CD4-positive, alpha-beta T cell treated with Interleukin-4 for 1 hour (primary cell): ENCODE data around the gene NR2F6.
"Not testable (repeated sequence)": the region's sequence is repeated elsewhere in the genome, so short reads cannot be mapped to it uniquely, and the experiment has no call there.

Experiments used
- DNase-seq, 2 donors: peaks; one replicate each; pipeline ENCODE4 v3.0.0-alpha.2; 2020 to 2022

NR2F6 gene

DNA sequence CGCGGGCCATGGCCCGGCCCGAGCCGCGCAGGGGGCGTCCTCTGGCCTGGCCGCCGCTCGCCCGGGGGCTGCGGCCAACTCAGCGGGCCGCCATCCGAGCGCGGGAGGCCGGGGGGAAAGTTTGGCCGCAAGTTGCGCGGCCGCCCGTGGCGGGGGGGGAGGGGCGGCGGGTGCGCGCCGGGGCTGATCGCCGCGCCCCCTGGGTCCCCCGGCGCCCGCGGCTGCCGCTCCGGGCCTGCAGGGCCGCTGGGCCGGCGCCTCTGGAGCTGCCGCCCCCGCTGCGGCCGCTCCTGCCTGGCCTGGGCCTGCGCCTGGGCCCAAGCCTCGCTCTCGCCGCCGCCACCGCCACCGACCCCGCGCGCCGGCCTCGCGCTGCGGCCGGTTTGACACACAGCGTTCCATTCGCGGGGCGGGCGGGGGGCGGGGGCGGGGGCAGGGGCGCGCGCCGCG lies at the start of gene NR2F6:
Gene NR2F6 (minus strand): TSS at position 385 of the 450 bp plus-strand sequence. CDS start 699 bp downstream, outside the sequence.
- no peak for DNase-seq

DNA sequence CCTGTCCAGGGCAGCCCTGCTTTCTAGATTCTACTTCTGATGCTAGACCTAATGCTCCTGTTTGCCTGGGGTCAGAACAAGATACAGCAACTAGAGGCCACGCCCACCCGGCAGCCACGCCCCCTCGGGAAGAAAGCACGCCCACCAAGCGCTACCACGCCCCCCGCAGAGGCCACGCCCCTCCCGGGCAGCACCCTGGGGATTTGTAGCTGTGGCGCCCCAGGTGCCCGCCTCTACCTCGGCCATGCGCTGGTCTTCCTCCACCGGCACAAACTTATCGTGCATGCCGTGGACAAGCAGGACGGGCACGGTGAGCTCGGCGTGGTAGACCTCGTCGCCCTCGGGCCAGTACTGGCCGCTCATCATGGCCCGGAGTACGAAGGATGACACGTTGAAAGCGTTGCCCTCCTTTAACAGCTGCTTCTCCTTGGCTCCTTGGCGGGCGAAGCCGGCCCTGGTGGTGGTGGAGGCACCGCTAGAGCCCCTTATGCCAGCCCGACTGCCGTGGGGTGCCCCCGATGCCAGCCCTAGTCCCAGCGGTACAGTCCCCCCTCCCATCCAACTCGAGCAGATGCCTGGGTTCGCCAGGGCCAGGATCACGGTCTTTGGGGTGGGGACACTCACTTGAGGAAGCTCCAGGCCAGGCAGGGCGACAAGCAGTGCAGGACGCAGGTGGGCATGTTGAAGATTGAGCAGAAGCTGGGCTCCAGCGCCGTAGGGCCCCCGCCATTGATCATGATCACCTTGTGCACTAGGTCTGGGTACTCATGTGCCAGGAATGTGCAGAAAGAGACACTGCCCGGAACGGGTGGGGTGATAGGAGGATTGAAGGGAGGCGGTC lies 48.6 kb upstream of the NR2F6 start:
- peak; percentile 41 to 58 for DNase-seq

DNA sequence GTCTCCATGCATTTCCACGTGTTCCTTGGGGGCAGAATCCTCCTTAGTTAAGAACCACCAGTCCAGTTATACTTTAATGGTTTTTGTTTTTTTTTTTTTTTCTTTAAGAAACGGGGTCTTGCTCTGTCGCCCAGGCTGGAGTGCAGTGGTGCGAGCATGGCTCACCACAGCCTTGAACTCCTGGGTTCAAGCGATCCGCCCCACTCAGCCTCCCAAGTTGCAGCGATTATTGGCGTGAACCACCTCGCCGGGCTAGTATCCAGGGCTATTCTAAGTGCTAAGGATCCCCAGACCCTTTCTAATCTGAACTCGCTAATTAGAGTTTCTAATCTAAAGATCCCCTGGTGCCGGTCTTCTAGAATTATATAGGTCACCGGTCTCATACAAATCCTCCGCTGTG lies 47.9 kb upstream of the NR2F6 start:
- DNase-seq, result no peak

DNA sequence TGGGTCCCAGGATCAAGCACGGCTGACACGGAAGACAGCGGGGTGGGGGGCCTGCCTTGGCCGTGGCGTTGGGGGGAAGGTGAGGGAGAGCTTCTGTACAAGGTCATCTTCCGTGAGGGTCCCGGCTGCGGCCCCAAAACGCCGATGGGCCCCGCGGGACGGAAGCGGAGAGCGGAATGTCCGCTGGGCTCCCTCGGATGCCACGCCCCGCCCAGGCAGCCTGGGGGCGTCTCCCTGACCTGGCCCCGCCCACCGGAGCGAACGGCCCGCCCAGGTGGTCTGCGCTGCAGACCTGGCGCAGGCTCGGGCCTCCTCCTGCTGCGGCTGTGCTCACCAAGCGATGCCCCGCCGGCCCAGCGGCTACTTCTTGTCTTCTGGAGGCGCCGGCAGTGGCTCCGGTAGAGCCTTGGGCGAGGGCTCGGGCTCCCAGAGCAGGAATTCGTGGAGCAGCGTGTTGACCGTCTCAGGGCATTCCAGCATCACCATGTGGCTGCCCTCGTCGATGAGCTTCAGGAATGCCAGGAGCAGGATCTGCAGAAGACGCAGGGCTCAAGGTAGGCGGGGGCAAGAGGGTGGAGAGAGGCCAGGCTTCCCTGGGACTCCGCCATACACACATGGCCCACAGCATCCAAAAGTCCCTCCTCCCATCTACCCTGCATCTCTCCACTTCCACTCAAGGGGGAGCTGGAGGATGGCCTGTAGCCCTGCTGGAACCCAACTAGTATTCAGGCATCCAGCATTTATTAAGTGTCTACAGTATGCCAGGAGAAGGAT lies 46.8 kb upstream of the NR2F6 start:
- DNase-seq, result peak; percentile 84 to 88

DNA sequence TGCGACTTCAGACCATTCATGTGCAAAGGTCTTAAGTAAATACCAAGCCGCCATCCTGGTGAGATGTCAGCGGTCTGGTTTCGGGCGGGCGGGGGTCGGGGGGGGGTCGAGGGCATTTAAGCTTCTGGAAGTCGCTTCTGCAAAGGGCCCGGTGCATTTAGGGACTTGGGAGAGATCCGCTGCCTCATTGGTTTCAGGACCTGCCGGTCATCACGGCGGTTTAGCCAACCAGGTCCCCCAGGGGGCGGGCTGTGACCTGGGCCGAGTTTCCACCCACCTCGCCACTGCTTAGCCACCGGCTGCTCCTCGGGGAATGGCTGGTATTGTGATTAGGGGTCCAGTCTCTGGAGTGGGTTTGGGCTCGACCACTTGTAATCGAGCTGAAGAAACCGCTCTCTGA lies 43.8 kb upstream of the NR2F6 start:
- peak; percentile 39 to 64 for DNase-seq

DNA sequence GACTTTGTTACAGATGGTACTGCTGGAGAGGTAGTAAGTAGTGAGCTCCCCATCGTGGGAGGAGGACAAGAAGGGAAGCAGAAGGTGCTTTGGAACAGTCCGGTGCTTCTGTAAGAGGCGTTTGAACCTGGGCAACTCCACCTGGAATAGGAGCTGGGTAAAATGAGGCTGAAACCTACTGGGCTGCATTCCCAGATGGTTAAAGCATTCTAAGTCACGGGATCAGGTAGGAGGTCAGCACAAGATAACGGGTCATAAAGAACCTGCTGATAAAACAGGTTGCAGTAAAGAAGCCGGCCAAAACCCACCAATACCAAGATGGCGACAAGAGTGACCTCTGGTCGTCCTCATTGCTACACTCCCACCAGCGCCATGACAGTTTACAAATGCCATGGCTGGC lies 41.0 kb upstream of the NR2F6 start:
- no peak for DNase-seq

DNA sequence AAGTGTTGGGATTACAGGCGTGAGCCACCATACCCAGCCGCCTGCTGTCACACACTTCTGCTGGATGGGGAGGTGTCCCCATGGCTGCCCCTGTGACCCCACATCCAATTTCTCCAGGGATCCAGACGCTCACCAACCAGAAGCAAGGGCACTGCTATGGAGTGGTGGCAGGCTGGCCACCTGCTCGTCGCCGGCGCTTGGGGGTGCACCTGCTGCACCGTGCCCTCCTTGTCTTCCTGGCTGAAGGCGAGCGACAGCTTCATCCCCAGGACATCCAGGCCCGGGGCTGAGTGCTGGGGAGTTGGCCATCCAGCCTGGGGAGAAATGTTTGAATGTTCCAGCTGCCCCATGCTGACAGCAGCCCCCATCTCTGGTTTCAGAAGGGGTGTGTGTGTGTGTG lies 40.5 kb upstream of the NR2F6 start:
- DNase-seq, result no peak

DNA sequence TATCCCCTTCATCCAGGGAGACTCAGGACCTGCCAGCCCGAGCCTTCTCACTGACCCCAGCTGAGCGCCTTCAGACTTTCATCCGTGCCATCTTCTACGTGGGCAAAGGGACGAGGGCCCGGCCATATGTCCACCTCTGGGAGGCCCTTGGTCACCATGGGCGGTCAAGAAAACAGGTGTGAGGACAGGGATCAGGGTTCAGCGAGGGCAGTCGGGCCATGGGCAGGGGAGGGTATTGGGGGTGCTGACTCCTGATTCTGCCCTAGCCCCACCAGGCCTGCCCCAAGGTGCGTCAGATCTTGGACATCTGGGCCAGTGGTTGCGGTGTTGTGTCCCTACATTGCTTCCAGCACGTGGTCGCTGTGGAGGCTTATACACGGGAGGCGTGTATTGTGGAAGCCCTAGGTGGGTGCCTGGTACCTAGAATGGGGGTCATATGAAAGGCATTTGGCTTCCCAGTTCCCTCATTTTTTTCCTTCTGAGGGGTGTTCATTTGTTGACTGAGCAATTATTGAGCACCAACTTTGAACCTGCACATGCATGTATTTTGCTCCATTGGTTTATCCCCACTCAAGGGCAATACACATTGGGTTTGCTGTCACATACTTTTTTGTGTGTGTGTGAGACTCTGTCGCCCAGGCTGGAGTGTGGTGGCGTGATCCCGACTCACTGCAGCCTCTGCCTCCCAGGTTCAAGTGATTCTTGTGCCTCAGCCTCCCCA lies 39.9 kb upstream of the NR2F6 start:
- no peak for DNase-seq

DNA sequence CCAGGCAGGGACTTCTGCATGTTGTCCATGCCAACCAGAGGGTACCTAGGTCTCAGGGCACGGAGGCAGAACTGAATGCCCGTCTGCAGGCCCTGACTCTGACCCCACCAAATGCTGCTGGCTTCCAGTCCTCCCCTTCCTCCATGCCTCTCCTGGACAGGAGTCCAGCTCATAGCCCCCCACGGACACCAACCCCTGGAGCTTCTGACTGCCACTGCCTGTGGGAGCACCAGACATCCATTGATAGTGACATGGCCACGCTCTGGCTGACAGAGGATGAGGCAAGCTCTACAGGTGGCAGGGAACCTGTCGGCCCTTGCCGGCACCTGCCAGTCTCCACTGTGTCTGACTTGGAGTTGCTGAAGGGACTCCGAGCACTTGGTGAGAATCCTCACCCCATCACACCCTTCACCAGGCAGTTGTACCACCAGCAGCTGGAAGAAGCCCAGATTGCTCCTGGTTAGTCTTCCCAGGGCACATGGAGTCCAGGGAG lies 37.8 kb upstream of the NR2F6 start:
- no peak for DNase-seq

DNA sequence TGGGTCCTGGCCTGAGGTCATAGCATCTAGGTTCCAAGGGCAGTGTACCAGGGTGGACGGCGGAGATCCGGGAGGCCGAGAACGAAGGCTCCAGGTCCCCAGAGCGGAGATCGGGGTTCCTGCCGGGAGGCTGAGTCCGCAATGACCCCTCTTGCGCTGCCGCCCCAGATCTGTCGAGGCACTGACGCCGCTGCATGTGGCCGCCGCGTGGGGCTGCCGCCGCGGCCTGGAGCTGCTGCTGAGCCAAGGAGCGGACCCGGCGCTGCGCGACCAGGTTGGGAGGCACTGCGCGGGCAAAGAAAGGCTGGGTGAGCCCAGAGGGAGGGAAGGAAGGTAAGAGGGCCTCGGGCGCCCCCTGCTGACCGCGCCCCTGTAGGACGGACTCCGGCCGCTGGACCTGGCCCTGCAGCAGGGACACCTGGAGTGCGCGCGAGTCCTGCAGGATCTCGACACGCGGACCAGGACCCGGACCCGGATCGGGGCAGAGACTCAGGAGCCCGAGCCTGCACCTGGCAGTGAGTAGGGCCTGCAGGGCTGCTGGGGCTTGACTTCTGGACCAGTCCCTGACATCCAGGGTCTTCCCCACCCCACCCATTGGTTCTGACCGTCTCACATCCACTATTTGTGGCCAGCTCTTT lies 36.9 kb upstream of the NR2F6 start:
- peak; percentile 80 to 82 for DNase-seq

DNA sequence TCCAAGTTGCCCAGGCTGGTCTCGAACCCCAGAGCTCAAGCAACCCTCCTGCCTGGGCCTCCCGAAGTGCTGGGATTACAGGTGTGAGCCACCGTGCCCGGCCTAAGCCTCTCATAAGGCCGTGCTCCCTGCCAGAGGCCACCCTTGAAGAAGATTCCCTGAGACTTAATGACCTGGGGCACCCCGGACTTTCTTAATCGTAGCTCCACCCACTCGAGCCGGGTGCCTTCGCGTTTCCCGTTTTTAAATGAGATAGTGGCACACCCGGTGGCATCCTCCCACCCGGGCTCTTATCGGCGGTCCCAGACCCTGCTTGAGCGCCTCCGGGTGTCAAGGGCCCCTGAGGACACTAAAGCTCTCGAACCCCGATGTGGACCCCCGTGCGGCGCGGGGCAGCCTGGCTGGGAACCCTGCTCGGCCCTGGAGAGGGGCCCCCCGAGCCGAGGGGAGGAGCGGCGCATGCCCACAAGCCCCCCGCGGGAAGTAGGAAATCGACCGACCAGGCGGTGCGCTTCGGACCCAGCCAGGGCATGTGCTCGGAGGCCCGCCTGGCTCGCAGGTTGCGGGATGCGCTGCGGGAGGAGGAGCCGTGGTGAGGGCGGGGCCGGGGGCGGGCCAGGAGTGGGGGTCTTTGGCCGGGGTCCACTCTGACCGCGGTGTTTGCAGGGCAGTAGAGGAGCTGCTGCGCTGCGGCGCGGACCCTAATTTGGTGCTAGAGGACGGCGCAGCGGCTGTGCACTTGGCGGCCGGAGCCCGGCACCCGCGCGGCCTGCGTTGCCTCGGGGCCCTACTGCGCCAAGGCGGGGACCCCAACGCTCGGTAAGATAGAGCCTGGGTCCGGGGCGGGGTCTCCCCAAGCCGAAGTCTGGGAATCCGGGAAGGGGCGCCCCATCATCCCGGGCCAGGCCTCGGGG lies 35.9 kb upstream of the NR2F6 start, which contains the start of gene ANKLE1:
Gene ANKLE1 (plus strand): TSS at position 511 of the 914 bp plus-strand sequence. CDS start 20 bp downstream, at position 531.
- DNase-seq, result peak; percentile 25 to 57

DNA sequence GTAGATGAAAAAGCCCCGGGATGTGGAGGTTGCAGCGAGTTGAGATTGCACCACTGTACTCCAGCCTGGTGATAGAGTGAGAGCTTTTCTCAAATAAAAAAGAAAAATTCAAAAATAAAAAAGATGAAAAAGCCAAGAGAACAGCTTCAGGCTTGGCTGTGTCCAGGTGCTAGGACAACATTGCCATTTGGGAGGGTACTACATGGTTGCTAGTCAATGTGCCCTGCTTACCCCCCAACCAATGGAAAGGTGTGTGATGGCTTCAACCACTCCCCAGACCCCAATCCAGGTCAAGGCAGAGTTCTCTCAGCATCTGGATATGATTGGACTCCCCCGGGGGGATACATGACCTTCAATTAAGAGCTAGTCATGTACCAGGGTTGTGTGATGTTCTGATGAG lies 33.7 kb upstream of the NR2F6 start:
- DNase-seq, result no peak

DNA sequence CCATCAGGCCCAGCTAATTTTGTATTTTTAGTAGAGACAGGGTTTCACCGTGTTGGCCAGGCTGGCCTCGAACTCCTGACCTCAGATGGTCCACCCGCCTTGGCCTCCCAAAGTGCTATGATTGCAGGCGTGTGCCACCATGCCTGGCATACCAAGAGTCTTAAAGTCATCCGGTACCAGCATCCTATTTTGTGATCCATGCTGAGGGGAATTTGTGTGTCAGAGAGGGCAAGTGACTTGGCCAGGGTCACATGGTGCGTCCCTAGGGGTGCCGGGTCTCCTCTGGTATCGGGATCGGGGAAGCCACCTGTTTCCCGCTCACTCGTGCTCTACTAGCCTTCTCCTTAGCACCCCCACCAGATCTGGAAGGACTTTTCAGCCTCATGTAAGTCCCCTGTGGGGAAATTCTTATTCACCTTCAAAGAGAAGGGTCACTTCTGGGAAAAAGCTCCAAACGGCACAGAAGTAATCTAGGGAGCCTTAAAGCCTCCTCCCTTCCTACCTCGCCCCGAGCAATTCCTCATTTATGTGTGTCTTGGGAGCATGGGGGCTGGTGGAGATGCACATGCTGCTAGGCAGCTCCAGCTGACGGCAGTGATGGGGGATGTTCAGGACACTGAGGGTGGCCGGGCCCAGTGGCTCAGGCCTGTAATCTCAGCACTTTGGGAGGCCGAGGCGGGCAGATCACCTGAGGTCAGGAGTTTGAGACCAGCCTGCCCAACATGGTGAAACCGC lies 29.9 kb upstream of the NR2F6 start:
- DNase-seq, result no peak

DNA sequence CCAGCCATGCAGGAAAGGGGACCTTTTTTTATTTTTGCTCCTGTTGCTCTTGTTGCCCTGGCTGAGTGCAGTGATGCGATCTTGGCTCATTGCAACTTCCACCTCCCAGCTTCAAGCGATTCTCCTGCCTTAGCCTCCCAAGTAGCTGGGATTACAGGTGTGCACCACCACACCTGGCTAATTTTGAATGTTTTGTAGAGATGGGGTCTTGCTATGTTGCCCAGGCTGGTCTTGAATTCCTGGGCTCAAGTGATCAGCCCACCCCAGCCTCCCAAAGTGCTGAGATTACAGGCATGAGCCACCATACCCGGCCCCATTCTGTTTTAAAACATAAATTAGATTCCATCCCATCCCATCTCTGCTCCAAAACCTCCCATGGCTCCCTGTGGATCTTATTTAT lies 29.2 kb upstream of the NR2F6 start:
- not testable (repeated sequence) for DNase-seq

DNA sequence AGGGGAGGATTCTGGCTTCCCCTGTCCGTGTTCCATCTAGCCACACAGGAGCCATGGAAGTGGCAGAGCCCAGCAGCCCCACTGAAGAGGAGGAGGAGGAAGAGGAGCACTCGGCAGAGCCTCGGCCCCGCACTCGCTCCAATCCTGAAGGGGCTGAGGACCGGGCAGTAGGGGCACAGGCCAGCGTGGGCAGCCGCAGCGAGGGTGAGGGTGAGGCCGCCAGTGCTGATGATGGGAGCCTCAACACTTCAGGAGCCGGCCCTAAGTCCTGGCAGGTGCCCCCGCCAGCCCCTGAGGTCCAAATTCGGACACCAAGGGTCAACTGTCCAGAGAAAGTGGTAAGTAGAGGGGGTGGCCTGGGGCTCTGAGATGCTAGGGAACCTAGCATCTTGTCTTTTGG lies 23.0 kb upstream of the NR2F6 start:
- no peak for DNase-seq

DNA sequence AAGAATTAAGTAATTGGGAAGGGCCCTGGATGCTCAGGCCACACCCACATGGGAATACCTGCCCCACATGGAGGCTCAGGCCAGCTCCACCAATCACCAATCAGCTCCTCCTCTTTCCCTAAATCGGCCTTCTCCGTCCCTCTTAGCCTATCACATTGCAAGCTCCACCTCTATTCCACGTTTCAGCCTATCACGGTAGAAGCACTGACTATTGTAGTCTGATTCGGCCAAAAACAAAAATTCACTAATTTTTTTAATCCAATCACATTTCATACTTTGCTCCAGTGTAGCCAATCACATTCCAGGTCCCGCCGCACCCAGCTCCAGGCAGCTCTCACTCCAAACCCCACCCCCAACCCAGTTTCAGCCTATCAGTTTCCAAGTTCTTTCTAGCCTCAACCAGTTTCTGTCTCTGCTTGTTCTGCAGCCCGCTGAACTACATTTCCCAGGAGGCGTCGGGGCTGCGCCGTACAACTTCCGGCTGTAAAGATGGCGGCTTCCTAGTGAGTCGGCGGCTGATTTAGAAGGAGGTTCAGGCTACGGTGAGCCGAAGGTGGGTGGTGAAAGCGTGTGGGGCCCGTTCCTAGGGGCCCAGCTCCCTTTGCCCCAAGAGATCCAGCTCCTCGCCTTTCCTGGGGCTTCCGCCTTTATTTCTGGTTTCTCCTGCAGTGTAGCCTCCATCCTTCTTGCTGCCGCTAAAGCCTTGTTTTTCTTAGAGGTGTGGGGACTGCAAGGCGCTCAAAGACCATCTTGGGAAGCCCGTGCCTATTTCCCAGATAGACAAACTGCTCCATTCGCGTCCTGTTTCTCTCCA lies 21.5 kb upstream of the NR2F6 start, which contains the start of gene BABAM1:
Gene BABAM1 (plus strand): TSS at position 469 of the 814 bp plus-strand sequence. CDS start 1,364 bp downstream, outside the sequence.
- DNase-seq, result peak; percentile 98 to 99

DNA sequence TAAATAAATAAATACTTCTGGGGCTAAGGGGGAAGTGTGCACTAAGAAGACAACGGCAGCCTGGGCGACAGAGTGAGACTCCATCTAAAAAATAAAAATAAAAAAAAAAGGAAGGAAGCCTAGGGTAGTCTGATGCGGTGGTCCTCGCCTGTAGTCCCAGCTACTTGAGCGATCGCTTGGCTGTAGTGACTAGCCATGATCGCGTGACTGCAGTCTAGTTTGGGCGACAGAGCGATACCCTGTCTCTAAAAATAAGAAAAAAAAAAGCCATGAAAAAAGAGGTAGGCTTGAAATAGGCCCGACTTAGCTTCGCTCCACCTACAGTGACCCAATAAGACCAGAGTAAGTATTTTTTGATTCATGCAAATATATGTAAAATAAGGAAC lies 20.9 kb upstream of the NR2F6 start:
- no peak for DNase-seq

DNA sequence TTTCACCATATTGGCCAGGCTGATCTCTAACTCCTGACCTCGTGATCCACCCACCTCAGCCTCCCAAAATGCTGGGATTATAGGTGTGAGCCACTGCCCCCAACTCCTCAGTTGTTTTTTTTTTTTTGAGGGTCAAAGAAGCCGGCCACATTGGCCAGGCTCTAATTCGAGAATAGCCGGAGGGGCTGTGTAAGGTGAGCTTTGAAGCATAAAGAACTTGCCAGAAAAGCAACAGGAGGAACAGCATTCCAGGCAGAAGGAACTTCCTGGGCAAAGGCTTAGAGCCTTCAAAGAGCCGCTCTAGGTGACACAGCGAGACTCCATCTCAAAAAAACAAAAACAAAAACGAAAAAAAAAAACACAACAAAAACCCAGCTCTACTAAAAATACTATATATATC lies 20.3 kb upstream of the NR2F6 start:
- DNase-seq, result no peak

DNA sequence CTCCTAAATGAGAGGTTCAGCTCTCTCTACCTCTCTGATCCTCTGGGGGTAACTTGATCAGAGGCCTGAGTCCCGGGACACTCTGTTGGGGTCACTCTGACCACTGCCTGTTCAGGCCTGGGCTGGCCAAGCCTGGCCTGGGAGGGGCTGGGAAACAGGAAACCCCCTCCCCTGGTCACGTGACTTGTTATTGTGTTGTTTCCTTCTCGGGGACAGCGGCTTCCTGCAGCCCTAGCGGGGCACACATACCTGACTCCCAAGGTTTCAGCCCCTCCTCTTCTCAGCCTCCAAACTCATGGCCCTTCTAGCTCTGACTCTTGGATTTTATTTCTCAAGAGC lies 18.9 kb upstream of the NR2F6 start, which contains the start of gene USHBP1:
Gene USHBP1 (minus strand): TSS at position 105 of the 339 bp plus-strand sequence. CDS start 446 bp downstream, outside the sequence.
- DNase-seq, result no peak
